ENCODE data around the gene TEC.

GRCh38 chr4:48105230-48105629 lies 164.4 kb downstream of the TEC start:
- TF ChIP-seq POLR2A (IDR thresholded peaks at IDR 0.05): no peak
- TF ChIP-seq CTCF (IDR thresholded peaks at IDR 0.05): no peak
